ENCODE results near the gene HIRA. TPM values are rescaled to one million over a fixed set of nuclear protein-coding genes. Genes with fewer than 3 reads are reported as not detected.
A peak's percentile ranks its signal among the peaks of the same experiment; 100 is the strongest.

Gene HIRA
- total and polyA plus RNA-seq, 9 of the 15 experiments (the other 6 are each of a cell fraction or from before 2014, with no cell fraction given): 0.96 to 132 (median 58.4) TPM

GRCh38 chr22:19387038-19387437, 44.5 kb downstream of the HIRA start (continued):
- TF ChIP-seq PTTG1 (tag; IDR thresholded peaks at IDR 0.05; ENCODE audit: low read depth): no peak
- 0 out of 4 replicates have a peak, but pooled peaks of 1 of the 2 experiments have one; percentile 26 for TF ChIP-seq TBL1XR1 (IDR thresholded peaks at IDR 0.05; ENCODE audit: low read length in 2 of 2)
- no peak for TF ChIP-seq ZNF518B (CRISPR knock-in tag; IDR thresholded peaks at IDR 0.05)
- TF ChIP-seq SMC3 (conservative IDR thresholded peaks at IDR 0.05; ENCODE audit: insufficient read depth, low read depth, low read length): 0 out of 2 replicates have a peak, but pooled peaks have one; percentile 2
- 0 out of 2 replicates have a peak, but pooled peaks have one; percentile 2 for TF ChIP-seq ZNF263 (CRISPR knock-in tag; IDR thresholded peaks at IDR 0.05; ENCODE audit: borderline replicate concordance)
- TF ChIP-seq STAT5B (CRISPR knock-in tag; IDR thresholded peaks at IDR 0.05): 0 out of 2 replicates have a peak, but pooled peaks have one; percentile 11

- no peak overlapping the region for H3K27ac ChIP-seq (ENCODE audit: extremely low read depth, low read depth, low read length)
- peaks cover 99% of the 10 kb centered on the region for H3K36me3 ChIP-seq (ENCODE audit: control insufficient read depth, insufficient read depth, low read length)
- H2AFZ ChIP-seq (ENCODE audit: low read depth, low read length): no peak overlapping the region
- in situ Hi-C loops (cut with MboI): no loop called here
- H3K4me3 ChIP-seq: no peak overlapping the region
- ATAC-seq: no peak
- no peak for FAIRE-seq
- H3K27me3 ChIP-seq (ENCODE audit: control insufficient read depth in 2 of 2, insufficient read depth in 2 of 2, low read length in 2 of 2): no peaks in the 10 kb centered on the region
- 0 out of 2 replicates have a peak, but pooled peaks cover 3% of the 10 kb centered on the region for H4K20me1 ChIP-seq (replicated peaks; ENCODE audit: control insufficient read depth, insufficient read depth, low read length)
- no peaks in the 10 kb centered on the region for H3K9me3 ChIP-seq (replicated peaks; ENCODE audit: control insufficient read depth, insufficient read depth, low read depth, low read length)
- WGBS (ENCODE audit: insufficient coverage, low coverage, missing lambda C conversion rate): 97% methylated on average over 2 of the region's 2 CpGs
- no peaks in the 10 kb centered on the region for H3K79me2 ChIP-seq (ENCODE audit: control insufficient read depth, insufficient read depth, low read length)
- POLR2A ChIA-PET: interaction anchor here (0.6 to 3.9 kb wide), 8 partner anchors 11 to 853 kb away, joined by 3 to 39 read pairs (median 6); partner anchors contain the start of gene SLC25A1
- H3K9me1 ChIP-seq (ENCODE audit: control insufficient read depth, insufficient read depth, low read length): no peaks in the 10 kb centered on the region
- H3K9ac ChIP-seq (ENCODE audit: insufficient read depth in 1 of 2, low read depth in 2 of 2, low read length in 2 of 2): no peak overlapping the region
- no peak overlapping the region for H3K4me2 ChIP-seq (ENCODE audit: insufficient read depth, low read length)
- no TSS peak for BruUV-seq (replicated peaks)
- CTCF ChIA-PET (ENCODE audit: low intra/inter-chr PET ratio): no interaction called here
- no peaks in the 10 kb centered on the region for H3K4me1 ChIP-seq (replicated peaks in 1 of 2; ENCODE audit: control insufficient read depth in 2 of 2, insufficient read depth in 2 of 2, low read length in 2 of 2)
- no peak for DNase-seq (ENCODE audit: extremely low read depth in 1 of 4, low spot score in 3 of 4)
- intact Hi-C loops (cut with micrococcal nuclease): no loop called here
- TF ChIP-seq HOXB6 (CRISPR knock-in tag; IDR thresholded peaks at IDR 0.05; ENCODE audit: borderline replicate concordance) (0 out of 2 replicates have a peak, but pooled peaks have one; percentile 10), ATF3 (IDR thresholded peaks at IDR 0.05) (no peak), ATF3 (CRISPR knock-in tag; conservative IDR thresholded peaks at IDR 0.05) (0 out of 2 replicates have a peak, but pooled peaks have one; percentile 40), PYGO2 (tag; IDR thresholded peaks at IDR 0.05) (no peak), FOXK2 (conservative IDR thresholded peaks at IDR 0.05 in 1 of 2, IDR thresholded peaks at IDR 0.05 in 1 of 2; ENCODE audit: low read depth in 2 of 2) (no peak), USF1 (CRISPR knock-in tag; IDR thresholded peaks at IDR 0.05) (peak; percentile 42; the same call in 1 of the 2 replicates), TEAD4 (IDR thresholded peaks at IDR 0.05; ENCODE audit: low read length) (no peak), TEAD4 (CRISPR knock-in tag; IDR thresholded peaks at IDR 0.05; ENCODE audit: borderline replicate concordance) (peak; percentile 55; the same call in 1 of the 2 replicates), TGIF2 (CRISPR knock-in tag; IDR thresholded peaks at IDR 0.05) (no peak)
These were observed 45.3 kb downstream of the HIRA start for GRCh38 chr22:19386248-19386647.
